ENCODE data around the gene FAM120A.

- TF ChIP-seq, protein P1, sequence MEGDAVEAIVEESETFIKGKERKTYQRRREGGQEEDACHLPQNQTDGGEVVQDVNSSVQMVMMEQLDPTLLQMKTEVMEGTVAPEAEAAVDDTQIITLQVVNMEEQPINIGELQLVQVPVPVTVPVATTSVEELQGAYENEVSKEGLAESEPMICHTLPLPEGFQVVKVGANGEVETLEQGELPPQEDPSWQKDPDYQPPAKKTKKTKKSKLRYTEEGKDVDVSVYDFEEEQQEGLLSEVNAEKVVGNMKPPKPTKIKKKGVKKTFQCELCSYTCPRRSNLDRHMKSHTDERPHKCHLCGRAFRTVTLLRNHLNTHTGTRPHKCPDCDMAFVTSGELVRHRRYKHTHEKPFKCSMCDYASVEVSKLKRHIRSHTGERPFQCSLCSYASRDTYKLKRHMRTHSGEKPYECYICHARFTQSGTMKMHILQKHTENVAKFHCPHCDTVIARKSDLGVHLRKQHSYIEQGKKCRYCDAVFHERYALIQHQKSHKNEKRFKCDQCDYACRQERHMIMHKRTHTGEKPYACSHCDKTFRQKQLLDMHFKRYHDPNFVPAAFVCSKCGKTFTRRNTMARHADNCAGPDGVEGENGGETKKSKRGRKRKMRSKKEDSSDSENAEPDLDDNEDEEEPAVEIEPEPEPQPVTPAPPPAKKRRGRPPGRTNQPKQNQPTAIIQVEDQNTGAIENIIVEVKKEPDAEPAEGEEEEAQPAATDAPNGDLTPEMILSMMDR (IDR thresholded peaks at IDR 0.05) = no peak
- no peak for TF ChIP-seq POLR2A (IDR thresholded peaks at IDR 0.05)
These were observed 144.9 kb downstream of the FAM120A start for GRCh38 chr9:93596399-93596798.

All from esophagus squamous epithelium (tissue), 4 donors.